CD14-positive monocyte (primary cell): ENCODE measurements around the gene ALDH1L2. TPM values are rescaled to one million over a fixed set of nuclear protein-coding genes. Genes with fewer than 3 reads are reported as not detected.

Experiments
- DNase-seq, 3 donors: peaks; one replicate each; pipeline ENCODE4 v3.0.0-alpha.2; 2011 to 2022
- H2AFZ ChIP-seq: 2 replicates; pipeline ENCODE4 v1.6.0; 2012; ENCODE audit warnings: mild to moderate bottlenecking, low read depth, low read length, inconsistent platforms; ENCODE audit not compliant: insufficient read depth, poor library complexity, severe bottlenecking
- H3K27ac ChIP-seq, 2 donors: 1 replicate in 1 of 2; 2 replicates in 1 of 2; pipeline ENCODE4 v1.5.1; 2012 to 2013; ENCODE audit warnings: low read length in 2 of 2, control low read depth in 1 of 2, inconsistent platforms in 1 of 2, low read depth in 1 of 2, mild to moderate bottlenecking in 1 of 2
- H3K27me3 ChIP-seq, 2 donors: one replicate each; pipeline versions ENCODE4 v1.6.0 to v1.6.1; 2011 to 2013; ENCODE audit warnings: low read length in 2 of 2; ENCODE audit not compliant: control insufficient read depth in 2 of 2, insufficient read depth in 2 of 2
- H3K36me3 ChIP-seq, 2 donors: replicated peaks in 1 of 2; 1 replicate in 1 of 2; 2 replicates in 1 of 2; pipeline versions ENCODE4 v1.5.1 to v1.6.1; 2012 to 2013; ENCODE audit warnings: low read length in 2 of 2, control low read depth in 1 of 2, inconsistent platforms in 1 of 2, mild to moderate bottlenecking in 1 of 2; ENCODE audit not compliant: insufficient read depth in 2 of 2, control insufficient read depth in 1 of 2
- H3K4me1 ChIP-seq, 2 donors: 1 replicate in 1 of 2; 2 replicates in 1 of 2; pipeline versions ENCODE4 v1.5.1 to v1.6.1; 2012 to 2013; ENCODE audit warnings: low read length in 2 of 2, control low read depth in 1 of 2, inconsistent platforms in 1 of 2, mild to moderate bottlenecking in 1 of 2, moderate library complexity in 1 of 2; ENCODE audit not compliant: insufficient read depth in 2 of 2, control insufficient read depth in 1 of 2
- H3K4me2 ChIP-seq: replicated peaks from 2 replicates; pipeline ENCODE3; 2012; ENCODE audit warnings: low read length, moderate library complexity, mild to moderate bottlenecking; ENCODE audit not compliant: poor library complexity, severe bottlenecking; ENCODE audit errors: extremely low read depth
- H3K4me3 ChIP-seq, 3 experiments: fragments of 200-600 bp in 1 of 3; sonication (generic) in 1 of 3; replicated peaks in 1 of 3; 1 replicate in 2 of 3; 2 replicates in 1 of 3; pipeline ENCODE4 v1.5.1; 2011 to 2013; ENCODE audit warnings: low read length in 3 of 3, mild to moderate bottlenecking in 3 of 3, control low read depth in 2 of 3, low read depth in 2 of 3, inconsistent platforms in 1 of 3, moderate library complexity in 1 of 3
- H3K79me2 ChIP-seq: 2 replicates; pipeline ENCODE4 v1.6.0; 2012; ENCODE audit warnings: mild to moderate bottlenecking, control low read depth, inconsistent platforms, low read length, moderate library complexity; ENCODE audit not compliant: insufficient read depth
- H3K9ac ChIP-seq: 2 replicates; pipeline ENCODE4 v1.6.0; 2017; ENCODE audit warnings: low read length, mild to moderate bottlenecking; ENCODE audit not compliant: insufficient read depth, poor library complexity, severe bottlenecking
- H3K9me3 ChIP-seq, 2 donors: replicated peaks in 1 of 2; 1 replicate in 1 of 2; 2 replicates in 1 of 2; pipeline versions ENCODE4 v1.5.1 to v1.6.1; 2012 to 2013; ENCODE audit warnings: low read length in 2 of 2, control low read depth in 1 of 2; ENCODE audit not compliant: control insufficient read depth in 1 of 2, insufficient read depth in 1 of 2
- H4K20me1 ChIP-seq: 2 replicates; pipeline ENCODE4 v1.6.0; 2012; ENCODE audit warnings: mild to moderate bottlenecking, low read length, control low read depth, moderate library complexity; ENCODE audit not compliant: insufficient read depth
- H3K27ac Mint-ChIP-seq, 7 donors: one replicate each; pipeline ENCODE4 v1.8.0; 2020; ENCODE audit warnings: mild to moderate bottlenecking in 7 of 7, mixed read lengths in 7 of 7, moderate library complexity in 6 of 7, inconsistent platforms in 2 of 7
- H3K27me3 Mint-ChIP-seq, 3 donors: one replicate each; pipeline ENCODE4 v1.8.0; 2021 to 2022; ENCODE audit warnings: low read depth in 3 of 3, mild to moderate bottlenecking in 3 of 3, mixed read lengths in 3 of 3, moderate library complexity in 3 of 3, inconsistent platforms in 1 of 3
- H3K36me3 Mint-ChIP-seq, 2 donors: one replicate each; pipeline ENCODE4 v1.8.0; 2020; ENCODE audit warnings: mixed read lengths in 2 of 2, inconsistent platforms in 1 of 2, mild to moderate bottlenecking in 1 of 2
- H3K4me1 Mint-ChIP-seq: one replicate; pipeline ENCODE4 v1.8.0; 2020; ENCODE audit warnings: mild to moderate bottlenecking, mixed read lengths
- H3K4me3 Mint-ChIP-seq, 2 donors: one replicate each; pipeline ENCODE4 v1.8.0; 2020; ENCODE audit warnings: mild to moderate bottlenecking in 2 of 2, mixed read lengths in 2 of 2, moderate library complexity in 1 of 2
- H3K9me3 Mint-ChIP-seq, 7 donors: one replicate each; pipeline ENCODE4 v1.8.0; 2020 to 2022; ENCODE audit warnings: mixed read lengths in 7 of 7, mild to moderate bottlenecking in 6 of 7, moderate library complexity in 6 of 7, inconsistent platforms in 2 of 7
- CTCF ChIP-seq: fragments of 200-600 bp; IDR thresholded peaks from one replicate; pipeline ENCODE4 v1.8.0; 2022; ENCODE audit warnings: antibody characterized with exemption, mild to moderate bottlenecking
- WGBS: methylation state at CpG from one replicate; pipeline ENCODE4 v1.1.5; 2013; ENCODE audit warnings: missing lambda C conversion rate; ENCODE audit not compliant: insufficient coverage; 5-methylcytosine and 5-hydroxymethylcytosine counted together
- intact Hi-C, 2 donors: fragments of 100-400 bp; cut with micrococcal nuclease; formaldehyde crosslinking; loops; one replicate each; pipeline versions ENCODE4 v1.15.0 to v1.15.1; 2023
- polyA plus RNA-seq, 3 donors: library from polyadenylated mRNA; depleted of rRNA in 1 of 3; unstranded in 2 of 3; stranded (reverse) in 1 of 3; fragments of 300-500 nt in 2 of 3; fragments of >200 nt in 1 of 3; fragmentation: Illumina TruSeq in 2 of 3; gene quantifications; 1 replicate in 2 of 3; 2 replicates in 1 of 3; pipeline ENCODE4 v1.2.3, GENCODE V29; 2012 to 2021

The ALDH1L2 gene
- polyA plus RNA-seq, 3 donors: 0.03 to 0.20 TPM; not detected in 1

GRCh38 chr12:105015543-105015942, 68.7 kb downstream of the ALDH1L2 start:
- Histone ChIP-seq H3K4me1 (no peaks in the 10 kb centered on the region), H3K4me2 (no peak overlapping the region), H3K36me3 (peaks cover 19 to 39% of the 10 kb centered on the region in 2 donors), H3K4me3 (no peak overlapping the region), H3K27me3 (no peaks in the 10 kb centered on the region), H3K9me3 (peaks cover 0 to 8% of the 10 kb centered on the region in 2 donors), H3K9ac (no peak overlapping the region), H2AFZ (no peak overlapping the region), H3K27ac (no peak overlapping the region), H4K20me1 (no peaks in the 10 kb centered on the region), H3K79me2 (no peaks in the 10 kb centered on the region)
- DNase-seq: no peak
- H3K27me3 Mint-ChIP-seq: no peaks in the 10 kb centered on the region
- H3K36me3 Mint-ChIP-seq: peaks cover 54 to 71% of the 10 kb centered on the region in 2 donors
- H3K9me3 Mint-ChIP-seq: peaks cover 3 to 18% (median 9%) of the 10 kb centered on the region in 7 donors
- no peak overlapping the region for H3K27ac Mint-ChIP-seq
- no peak overlapping the region for H3K4me3 Mint-ChIP-seq
- TF ChIP-seq CTCF: no peak
- WGBS: 100% methylated on average over 4 of the region's 4 CpGs
- intact Hi-C loops: no loop called here
- H3K4me1 Mint-ChIP-seq: peaks cover 3% of the 10 kb centered on the region

GRCh38 chr12:105014603-105015002, 69.7 kb downstream of the ALDH1L2 start:
- no peak overlapping the region for H3K27ac Mint-ChIP-seq
- no peaks in the 10 kb centered on the region for H3K4me1 ChIP-seq
- H3K27me3 ChIP-seq: no peaks in the 10 kb centered on the region
- H4K20me1 ChIP-seq: no peaks in the 10 kb centered on the region
- H3K27me3 Mint-ChIP-seq: no peaks in the 10 kb centered on the region
- intact Hi-C loops: no loop called here
- no peaks in the 10 kb centered on the region for H3K79me2 ChIP-seq
- H3K4me2 ChIP-seq: no peak overlapping the region
- H3K9me3 Mint-ChIP-seq: peaks cover 10 to 26% (median 19%) of the 10 kb centered on the region in 7 donors
- WGBS: 86% methylated on average over 1 of the region's 2 CpGs
- peaks cover 0 to 8% of the 10 kb centered on the region in 2 donors for H3K9me3 ChIP-seq
- no peak overlapping the region for H3K27ac ChIP-seq
- H3K4me1 Mint-ChIP-seq: peaks cover 3% of the 10 kb centered on the region
- H3K4me3 ChIP-seq: no peak overlapping the region
- peaks cover 21 to 39% of the 10 kb centered on the region in 2 donors for H3K36me3 ChIP-seq
- no peak overlapping the region for H3K4me3 Mint-ChIP-seq
- no peak overlapping the region for H2AFZ ChIP-seq
- no peak overlapping the region for H3K9ac ChIP-seq
- no peak for TF ChIP-seq CTCF
- DNase-seq: no peak
- peaks cover 63 to 79% of the 10 kb centered on the region in 2 donors for H3K36me3 Mint-ChIP-seq
